D721Med (cell line): ENCODE measurements around the gene CHRM5.

Experiments
- DNase-seq: peaks from one replicate; pipeline ENCODE4 v3.0.0; 2011; ENCODE audit warnings: low spot score; ENCODE audit not compliant: insufficient read length
- FAIRE-seq: peaks from 2 replicates; lab custom pipeline; 2011; peaks lifted over from hg19 to GRCh38; lab: Jason Lieb, UNC
- CTCF ChIP-seq: IDR thresholded peaks from 2 replicates; pipeline ENCODE4 v1.5.1; 2012; ENCODE audit warnings: mild to moderate bottlenecking, control low read depth; ENCODE audit not compliant: insufficient read depth; ENCODE audit errors: missing control alignments

The CHRM5 gene

GRCh38 chr15:34065941-34066340 lies 97.6 kb downstream of the CHRM5 start:
- no peak for DNase-seq
- no peak for TF ChIP-seq CTCF
- no peak for FAIRE-seq

- FAIRE-seq (no peak), DNase-seq (no peak)
- TF ChIP-seq CTCF, result no peak
Observed at GRCh38 chr15:34070003-34070402, 101.7 kb downstream of the CHRM5 start.

GRCh38 chr15:34076785-34077184 lies 108.5 kb downstream of the CHRM5 start:
- FAIRE-seq (no peak), DNase-seq (no peak)
- TF ChIP-seq CTCF, result no peak

GRCh38 chr15:34078900-34079299 lies 110.6 kb downstream of the CHRM5 start:
- DNase-seq, result no peak
- TF ChIP-seq CTCF, result no peak
- no peak for FAIRE-seq

- FAIRE-seq, result no peak
- DNase-seq, result no peak
- no peak for TF ChIP-seq CTCF
Observed at GRCh38 chr15:34079904-34080303, 111.6 kb downstream of the CHRM5 start.

GRCh38 chr15:34084086-34084485 lies 115.8 kb downstream of the CHRM5 start:
- DNase-seq, result no peak
- no peak for TF ChIP-seq CTCF
- no peak for FAIRE-seq

GRCh38 chr15:34085746-34086145 lies 117.4 kb downstream of the CHRM5 start:
- FAIRE-seq, result no peak
- DNase-seq, result no peak
- no peak for TF ChIP-seq CTCF
